NOMO-1 treated with dmso at 0.1 percent for 144 hours (cell line): ENCODE data around the gene CYP27A1.

ENCODE experiments used
- DNase-seq: peaks from one replicate; lab custom pipeline; 2025; ENCODE audit not compliant: unreplicated experiment; lab: John Stamatoyannopoulos, UW

CYP27A1 gene

GRCh38 chr2:218857371-218858137 is 75.6 kb downstream of the CYP27A1 start:
- DNase-seq: no peak

- no peak for DNase-seq
Measured at GRCh38 chr2:218858138-218858445, 76.1 kb downstream of the CYP27A1 start.

GRCh38 chr2:218858671-218859555 is 77.0 kb downstream of the CYP27A1 start:
- no peak for DNase-seq

GRCh38 chr2:218859556-218859987 is 77.6 kb downstream of the CYP27A1 start, which contains the start of gene WNT6:
WNT6 (plus strand) TSS chr2:218859805; CDS start chr2:218860038, 233 bp downstream.
- no peak for DNase-seq

- DNase-seq: no peak
Measured at GRCh38 chr2:218859988-218860831, 78.3 kb downstream of the CYP27A1 start.

GRCh38 chr2:218860950-218861381 is 79.0 kb downstream of the CYP27A1 start:
- peak; percentile 58 for DNase-seq

- DNase-seq: no peak
Measured at GRCh38 chr2:218861645-218862318, 79.8 kb downstream of the CYP27A1 start.

- no peak for DNase-seq
Measured at GRCh38 chr2:218863021-218863520, 81.1 kb downstream of the CYP27A1 start.
